PC-9 (cell line): ENCODE measurements around the gene AKR1A1.
A peak's percentile ranks its signal among the peaks of the same experiment; 100 is the strongest.

Experiments used
- EZH2 ChIP-seq: fragments of 200-600 bp; sonication (generic); IDR thresholded peaks from 2 replicates; pipeline ENCODE4 v1.8.0; 2017; ENCODE audit warnings: antibody characterized with exemption, low read depth
- TF ChIP-seq, protein P1 (sequence below): fragments of 200-600 bp; sonication (generic); conservative IDR thresholded peaks from 2 replicates; pipeline ENCODE4 v1.6.1; 2017; ENCODE audit warnings: mixed run types, antibody characterized with exemption, mild to moderate bottlenecking, moderate library complexity

DNA sequence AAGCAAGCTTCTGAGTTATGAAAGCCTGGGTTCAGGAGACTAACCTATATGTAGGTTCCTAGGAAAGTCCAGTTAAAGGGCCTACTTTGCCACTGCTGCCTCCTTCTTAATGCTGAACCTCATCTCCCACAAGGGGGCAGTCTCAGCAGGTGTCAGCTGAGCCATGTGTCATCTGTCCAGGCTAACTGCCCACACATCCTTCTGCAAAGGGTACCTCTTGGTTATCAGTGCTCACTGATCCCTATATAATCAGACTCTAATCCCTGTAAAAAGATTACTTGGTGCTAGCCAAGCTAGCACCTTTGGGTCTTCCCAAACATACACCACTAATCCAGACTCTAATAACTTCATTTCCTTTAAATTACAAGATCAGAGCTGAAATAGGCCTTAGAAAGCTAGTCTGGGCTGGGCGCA is 38.0 kb upstream of the AKR1A1 start:
- TF ChIP-seq, protein P1, sequence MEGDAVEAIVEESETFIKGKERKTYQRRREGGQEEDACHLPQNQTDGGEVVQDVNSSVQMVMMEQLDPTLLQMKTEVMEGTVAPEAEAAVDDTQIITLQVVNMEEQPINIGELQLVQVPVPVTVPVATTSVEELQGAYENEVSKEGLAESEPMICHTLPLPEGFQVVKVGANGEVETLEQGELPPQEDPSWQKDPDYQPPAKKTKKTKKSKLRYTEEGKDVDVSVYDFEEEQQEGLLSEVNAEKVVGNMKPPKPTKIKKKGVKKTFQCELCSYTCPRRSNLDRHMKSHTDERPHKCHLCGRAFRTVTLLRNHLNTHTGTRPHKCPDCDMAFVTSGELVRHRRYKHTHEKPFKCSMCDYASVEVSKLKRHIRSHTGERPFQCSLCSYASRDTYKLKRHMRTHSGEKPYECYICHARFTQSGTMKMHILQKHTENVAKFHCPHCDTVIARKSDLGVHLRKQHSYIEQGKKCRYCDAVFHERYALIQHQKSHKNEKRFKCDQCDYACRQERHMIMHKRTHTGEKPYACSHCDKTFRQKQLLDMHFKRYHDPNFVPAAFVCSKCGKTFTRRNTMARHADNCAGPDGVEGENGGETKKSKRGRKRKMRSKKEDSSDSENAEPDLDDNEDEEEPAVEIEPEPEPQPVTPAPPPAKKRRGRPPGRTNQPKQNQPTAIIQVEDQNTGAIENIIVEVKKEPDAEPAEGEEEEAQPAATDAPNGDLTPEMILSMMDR: peak; percentile 80
- no peak for TF ChIP-seq EZH2
